ENCODE data around the gene HSD17B14. TPM values are rescaled to one million over a fixed set of nuclear protein-coding genes. Genes with fewer than 3 reads are reported as not detected.

Gene HSD17B14
- total and polyA plus RNA-seq, 2 experiments from 2014 or later, result 8.4 to 11.7 TPM

GRCh38 chr19:48879025-48879637 is 42.8 kb upstream of the HSD17B14 start (continued):
- TF ChIP-seq, protein P1, sequence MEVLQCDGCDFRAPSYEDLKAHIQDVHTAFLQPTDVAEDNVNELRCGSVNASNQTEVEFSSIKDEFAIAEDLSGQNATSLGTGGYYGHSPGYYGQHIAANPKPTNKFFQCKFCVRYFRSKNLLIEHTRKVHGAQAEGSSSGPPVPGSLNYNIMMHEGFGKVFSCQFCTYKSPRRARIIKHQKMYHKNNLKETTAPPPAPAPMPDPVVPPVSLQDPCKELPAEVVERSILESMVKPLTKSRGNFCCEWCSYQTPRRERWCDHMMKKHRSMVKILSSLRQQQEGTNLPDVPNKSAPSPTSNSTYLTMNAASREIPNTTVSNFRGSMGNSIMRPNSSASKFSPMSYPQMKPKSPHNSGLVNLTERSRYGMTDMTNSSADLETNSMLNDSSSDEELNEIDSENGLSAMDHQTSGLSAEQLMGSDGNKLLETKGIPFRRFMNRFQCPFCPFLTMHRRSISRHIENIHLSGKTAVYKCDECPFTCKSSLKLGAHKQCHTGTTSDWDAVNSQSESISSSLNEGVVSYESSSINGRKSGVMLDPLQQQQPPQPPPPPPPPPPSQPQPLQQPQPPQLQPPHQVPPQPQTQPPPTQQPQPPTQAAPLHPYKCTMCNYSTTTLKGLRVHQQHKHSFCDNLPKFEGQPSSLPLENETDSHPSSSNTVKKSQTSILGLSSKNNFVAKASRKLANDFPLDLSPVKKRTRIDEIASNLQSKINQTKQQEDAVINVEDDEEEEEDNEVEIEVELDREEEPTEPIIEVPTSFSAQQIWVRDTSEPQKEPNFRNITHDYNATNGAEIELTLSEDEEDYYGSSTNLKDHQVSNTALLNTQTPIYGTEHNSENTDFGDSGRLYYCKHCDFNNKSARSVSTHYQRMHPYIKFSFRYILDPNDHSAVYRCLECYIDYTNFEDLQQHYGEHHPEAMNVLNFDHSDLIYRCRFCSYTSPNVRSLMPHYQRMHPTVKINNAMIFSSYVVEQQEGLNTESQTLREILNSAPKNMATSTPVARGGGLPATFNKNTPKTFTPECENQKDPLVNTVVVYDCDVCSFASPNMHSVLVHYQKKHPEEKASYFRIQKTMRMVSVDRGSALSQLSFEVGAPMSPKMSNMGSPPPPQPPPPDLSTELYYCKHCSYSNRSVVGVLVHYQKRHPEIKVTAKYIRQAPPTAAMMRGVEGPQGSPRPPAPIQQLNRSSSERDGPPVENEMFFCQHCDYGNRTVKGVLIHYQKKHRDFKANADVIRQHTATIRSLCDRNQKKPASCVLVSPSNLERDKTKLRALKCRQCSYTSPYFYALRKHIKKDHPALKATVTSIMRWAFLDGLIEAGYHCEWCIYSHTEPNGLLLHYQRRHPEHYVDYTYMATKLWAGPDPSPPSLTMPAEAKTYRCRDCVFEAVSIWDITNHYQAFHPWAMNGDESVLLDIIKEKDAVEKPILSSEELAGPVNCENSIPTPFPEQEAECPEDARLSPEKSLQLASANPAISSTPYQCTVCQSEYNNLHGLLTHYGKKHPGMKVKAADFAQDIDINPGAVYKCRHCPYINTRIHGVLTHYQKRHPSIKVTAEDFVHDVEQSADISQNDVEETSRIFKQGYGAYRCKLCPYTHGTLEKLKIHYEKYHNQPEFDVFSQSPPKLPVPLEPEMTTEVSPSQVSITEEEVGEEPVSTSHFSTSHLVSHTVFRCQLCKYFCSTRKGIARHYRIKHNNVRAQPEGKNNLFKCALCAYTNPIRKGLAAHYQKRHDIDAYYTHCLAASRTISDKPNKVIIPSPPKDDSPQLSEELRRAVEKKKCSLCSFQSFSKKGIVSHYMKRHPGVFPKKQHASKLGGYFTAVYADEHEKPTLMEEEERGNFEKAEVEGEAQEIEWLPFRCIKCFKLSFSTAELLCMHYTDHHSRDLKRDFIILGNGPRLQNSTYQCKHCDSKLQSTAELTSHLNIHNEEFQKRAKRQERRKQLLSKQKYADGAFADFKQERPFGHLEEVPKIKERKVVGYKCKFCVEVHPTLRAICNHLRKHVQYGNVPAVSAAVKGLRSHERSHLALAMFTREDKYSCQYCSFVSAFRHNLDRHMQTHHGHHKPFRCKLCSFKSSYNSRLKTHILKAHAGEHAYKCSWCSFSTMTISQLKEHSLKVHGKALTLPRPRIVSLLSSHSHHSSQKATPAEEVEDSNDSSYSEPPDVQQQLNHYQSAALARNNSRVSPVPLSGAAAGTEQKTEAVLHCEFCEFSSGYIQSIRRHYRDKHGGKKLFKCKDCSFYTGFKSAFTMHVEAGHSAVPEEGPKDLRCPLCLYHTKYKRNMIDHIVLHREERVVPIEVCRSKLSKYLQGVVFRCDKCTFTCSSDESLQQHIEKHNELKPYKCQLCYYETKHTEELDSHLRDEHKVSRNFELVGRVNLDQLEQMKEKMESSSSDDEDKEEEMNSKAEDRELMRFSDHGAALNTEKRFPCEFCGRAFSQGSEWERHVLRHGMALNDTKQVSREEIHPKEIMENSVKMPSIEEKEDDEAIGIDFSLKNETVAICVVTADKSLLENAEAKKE (CRISPR knock-in tag; IDR thresholded peaks at IDR 0.05), result no peak
- TF ChIP-seq ZNF114 (CRISPR knock-in tag; IDR thresholded peaks at IDR 0.05) (no peak), ZNF331 (CRISPR knock-in tag; IDR thresholded peaks at IDR 0.05; ENCODE audit: low read depth) (no peak)

GRCh38 chr19:48878196-48879024 is 42.1 kb upstream of the HSD17B14 start:
- Histone ChIP-seq H3K4me1 (ENCODE audit: insufficient read depth) (peaks cover 8% of the 10 kb centered on the region), H3K4me3 (no peak overlapping the region), H3K27me3 (ENCODE audit: insufficient read depth) (no peaks in the 10 kb centered on the region), H3K9me2 (ENCODE audit: insufficient read depth) (no peaks in the 10 kb centered on the region), H2AFZ (no peak overlapping the region), H3K4me2 (no peak overlapping the region), H3K79me2 (replicated peaks; ENCODE audit: insufficient read depth) (peaks cover 17% of the 10 kb centered on the region), H3F3A (replicated peaks; ENCODE audit: low read depth) (peaks cover 8% of the 10 kb centered on the region; the same call in 1 of the 2 replicates), H3K36me3 (ENCODE audit: insufficient read depth) (peaks cover 10% of the 10 kb centered on the region), H4K20me1 (replicated peaks; ENCODE audit: insufficient read depth) (peaks cover 14% of the 10 kb centered on the region), H3K27ac (ENCODE audit: low read depth) (no peak overlapping the region)
- no peak for ATAC-seq
- Mint-ChIP-seq H3K4me3 (no peak overlapping the region), H3K27ac (no peak overlapping the region), H3K27me3 (ENCODE audit: insufficient read depth, low read depth, poor library complexity) (peaks cover 2% of the 10 kb centered on the region), H3K9me3 (peaks cover 11% of the 10 kb centered on the region; the same call in 2 of the 3 replicates), H3K36me3 (ENCODE audit: low read depth) (peaks cover 48% of the 10 kb centered on the region), H3K4me1 (peaks cover 15% of the 10 kb centered on the region)
- DNase-seq (ENCODE audit: low spot score), result no peak
- TF ChIP-seq ZNF114 (CRISPR knock-in tag; IDR thresholded peaks at IDR 0.05), result no peak
- no peak for TF ChIP-seq POLR2AphosphoS5 (IDR thresholded peaks at IDR 0.05; ENCODE audit: low read depth)
- TF ChIP-seq JUNB (IDR thresholded peaks at IDR 0.05; ENCODE audit: unreplicated experiment), result no peak
- TF ChIP-seq ZNF331 (CRISPR knock-in tag; IDR thresholded peaks at IDR 0.05; ENCODE audit: low read depth), result no peak
- no peak for TF ChIP-seq NANOG (IDR thresholded peaks at IDR 0.05; ENCODE audit: borderline replicate concordance)
- TF ChIP-seq EZH2 (IDR thresholded peaks at IDR 0.05; ENCODE audit: low read depth, unreplicated experiment), result no peak
- TF ChIP-seq STAT1 (IDR thresholded peaks at IDR 0.05; ENCODE audit: unreplicated experiment), result no peak
- no peak for TF ChIP-seq ETS1 (IDR thresholded peaks at IDR 0.05)
